HepG2 (cell line): ENCODE data around the gene CD248. TPM values are rescaled to one million over a fixed set of nuclear protein-coding genes. Genes with fewer than 3 reads are reported as not detected.

Source experiments
- ARNT2 ChIP-seq: sonication (generic); formaldehyde crosslinking; IDR thresholded peaks from 2 replicates; pipeline ENCODE4 v1.8.0; 2022; ENCODE audit warnings: mild to moderate bottlenecking, low read depth, missing genetic modification reagents, moderate library complexity
- CREB1 ChIP-seq, 2 experiments: fragments of 450-650 bp in 1 of 2; IDR thresholded peaks; 2 replicates each; pipeline ENCODE4 v1.6.1; 2016 to 2017; ENCODE audit warnings: control low read depth in 1 of 2, mild to moderate bottlenecking in 1 of 2, missing compliant biosample characterization in 1 of 2, missing genetic modification characterization in 1 of 2
- IRF2 ChIP-seq: IDR thresholded peaks from 2 replicates; pipeline ENCODE4 v1.6.1; 2018; ENCODE audit warnings: missing genetic modification reagents, missing compliant biosample characterization
- KLF16 ChIP-seq, 2 experiments: sonication (generic) in 1 of 2; formaldehyde crosslinking in 1 of 2; IDR thresholded peaks; 2 replicates each; pipeline versions ENCODE4 v1.6.1 to v1.8.0; 2016 to 2023; ENCODE audit warnings: missing genetic modification reagents in 2 of 2, missing compliant biosample characterization in 1 of 2
- LCORL ChIP-seq, 2 experiments: fragments of 450-650 bp in 1 of 2; sonication (generic) in 1 of 2; formaldehyde crosslinking in 1 of 2; IDR thresholded peaks; 2 replicates each; pipeline versions ENCODE4 v1.5.0 to v1.6.1; 2017 to 2020; ENCODE audit warnings: antibody characterized with exemption in 1 of 2, missing genetic modification reagents in 1 of 2
- NCOR1 ChIP-seq: fragments of 200-600 bp; sonication (generic); IDR thresholded peaks from 2 replicates; pipeline ENCODE4 v1.7.0; 2017; ENCODE audit warnings: antibody characterized with exemption, low read length, borderline replicate concordance
- ZNF329 ChIP-seq: sonication (generic); formaldehyde crosslinking; IDR thresholded peaks from 2 replicates; pipeline ENCODE4 v1.9.0; 2021; ENCODE audit warnings: low read depth, mild to moderate bottlenecking, missing genetic modification reagents
- polyA plus RNA-seq, 8 experiments: library from polyadenylated mRNA; depleted of rRNA in 3 of 8; stranded (reverse) in 7 of 8; unstranded in 1 of 8; fragments of >200 nt; fragmentation: Illumina TruSeq in 4 of 8; extraction: Trizol in 4 of 8; gene quantifications; 2 replicates each; pipeline versions ENCODE4 v1.2.1 to v1.2.3, GENCODE V29; 2011 to 2016; ENCODE audit warnings: low read depth in 4 of 8, missing spikeins in 1 of 8, mixed read lengths in 1 of 8; ENCODE audit not compliant: insufficient read depth in 1 of 8
- total RNA-seq, 5 experiments: library from RNA; depleted of rRNA; stranded (reverse); fragments of >200 nt; fragmentation: Illumina TruSeq; extraction: Trizol; gene quantifications; 2 replicates each; pipeline ENCODE4 v1.2.3, GENCODE V29; 2016; ENCODE audit warnings: low read depth in 1 of 5
- TF ChIP-seq, protein P1 (sequence below): IDR thresholded peaks from 2 replicates; pipeline ENCODE4 v1.4.0; 2020; ENCODE audit warnings: mild to moderate bottlenecking, missing genetic modification reagents
- TF ChIP-seq, protein P2 (sequence below): sonication (generic); formaldehyde crosslinking; IDR thresholded peaks from 2 replicates; pipeline ENCODE4 v1.4.0; 2020; ENCODE audit warnings: missing genetic modification reagents

The CD248 gene
- total and polyA plus RNA-seq, 2 of the 13 experiments (the other 11 are each of a cell fraction or from before 2014, with no cell fraction given), result 0.25 to 0.35 TPM

DNA sequence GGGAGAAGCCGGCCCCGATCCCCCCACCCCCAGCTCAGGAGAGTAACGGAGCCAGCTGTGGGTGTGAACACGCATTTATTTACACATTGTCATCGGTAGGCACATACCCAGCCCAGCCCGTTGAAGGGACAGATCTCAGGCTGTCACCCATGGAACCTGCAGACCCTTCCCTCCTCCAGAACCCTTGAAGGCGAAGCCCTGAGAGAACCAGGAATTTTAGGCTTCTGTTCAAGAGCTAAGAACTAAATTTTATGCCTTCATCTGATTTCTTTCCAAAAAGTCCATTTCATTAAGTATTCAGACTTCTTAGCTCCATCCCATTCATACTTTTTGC is 28.4 kb upstream of the CD248 start (continued):
- TF ChIP-seq, protein P1, sequence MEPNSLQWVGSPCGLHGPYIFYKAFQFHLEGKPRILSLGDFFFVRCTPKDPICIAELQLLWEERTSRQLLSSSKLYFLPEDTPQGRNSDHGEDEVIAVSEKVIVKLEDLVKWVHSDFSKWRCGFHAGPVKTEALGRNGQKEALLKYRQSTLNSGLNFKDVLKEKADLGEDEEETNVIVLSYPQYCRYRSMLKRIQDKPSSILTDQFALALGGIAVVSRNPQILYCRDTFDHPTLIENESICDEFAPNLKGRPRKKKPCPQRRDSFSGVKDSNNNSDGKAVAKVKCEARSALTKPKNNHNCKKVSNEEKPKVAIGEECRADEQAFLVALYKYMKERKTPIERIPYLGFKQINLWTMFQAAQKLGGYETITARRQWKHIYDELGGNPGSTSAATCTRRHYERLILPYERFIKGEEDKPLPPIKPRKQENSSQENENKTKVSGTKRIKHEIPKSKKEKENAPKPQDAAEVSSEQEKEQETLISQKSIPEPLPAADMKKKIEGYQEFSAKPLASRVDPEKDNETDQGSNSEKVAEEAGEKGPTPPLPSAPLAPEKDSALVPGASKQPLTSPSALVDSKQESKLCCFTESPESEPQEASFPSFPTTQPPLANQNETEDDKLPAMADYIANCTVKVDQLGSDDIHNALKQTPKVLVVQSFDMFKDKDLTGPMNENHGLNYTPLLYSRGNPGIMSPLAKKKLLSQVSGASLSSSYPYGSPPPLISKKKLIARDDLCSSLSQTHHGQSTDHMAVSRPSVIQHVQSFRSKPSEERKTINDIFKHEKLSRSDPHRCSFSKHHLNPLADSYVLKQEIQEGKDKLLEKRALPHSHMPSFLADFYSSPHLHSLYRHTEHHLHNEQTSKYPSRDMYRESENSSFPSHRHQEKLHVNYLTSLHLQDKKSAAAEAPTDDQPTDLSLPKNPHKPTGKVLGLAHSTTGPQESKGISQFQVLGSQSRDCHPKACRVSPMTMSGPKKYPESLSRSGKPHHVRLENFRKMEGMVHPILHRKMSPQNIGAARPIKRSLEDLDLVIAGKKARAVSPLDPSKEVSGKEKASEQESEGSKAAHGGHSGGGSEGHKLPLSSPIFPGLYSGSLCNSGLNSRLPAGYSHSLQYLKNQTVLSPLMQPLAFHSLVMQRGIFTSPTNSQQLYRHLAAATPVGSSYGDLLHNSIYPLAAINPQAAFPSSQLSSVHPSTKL (CRISPR knock-in tag), result no peak
- TF ChIP-seq, protein P2, sequence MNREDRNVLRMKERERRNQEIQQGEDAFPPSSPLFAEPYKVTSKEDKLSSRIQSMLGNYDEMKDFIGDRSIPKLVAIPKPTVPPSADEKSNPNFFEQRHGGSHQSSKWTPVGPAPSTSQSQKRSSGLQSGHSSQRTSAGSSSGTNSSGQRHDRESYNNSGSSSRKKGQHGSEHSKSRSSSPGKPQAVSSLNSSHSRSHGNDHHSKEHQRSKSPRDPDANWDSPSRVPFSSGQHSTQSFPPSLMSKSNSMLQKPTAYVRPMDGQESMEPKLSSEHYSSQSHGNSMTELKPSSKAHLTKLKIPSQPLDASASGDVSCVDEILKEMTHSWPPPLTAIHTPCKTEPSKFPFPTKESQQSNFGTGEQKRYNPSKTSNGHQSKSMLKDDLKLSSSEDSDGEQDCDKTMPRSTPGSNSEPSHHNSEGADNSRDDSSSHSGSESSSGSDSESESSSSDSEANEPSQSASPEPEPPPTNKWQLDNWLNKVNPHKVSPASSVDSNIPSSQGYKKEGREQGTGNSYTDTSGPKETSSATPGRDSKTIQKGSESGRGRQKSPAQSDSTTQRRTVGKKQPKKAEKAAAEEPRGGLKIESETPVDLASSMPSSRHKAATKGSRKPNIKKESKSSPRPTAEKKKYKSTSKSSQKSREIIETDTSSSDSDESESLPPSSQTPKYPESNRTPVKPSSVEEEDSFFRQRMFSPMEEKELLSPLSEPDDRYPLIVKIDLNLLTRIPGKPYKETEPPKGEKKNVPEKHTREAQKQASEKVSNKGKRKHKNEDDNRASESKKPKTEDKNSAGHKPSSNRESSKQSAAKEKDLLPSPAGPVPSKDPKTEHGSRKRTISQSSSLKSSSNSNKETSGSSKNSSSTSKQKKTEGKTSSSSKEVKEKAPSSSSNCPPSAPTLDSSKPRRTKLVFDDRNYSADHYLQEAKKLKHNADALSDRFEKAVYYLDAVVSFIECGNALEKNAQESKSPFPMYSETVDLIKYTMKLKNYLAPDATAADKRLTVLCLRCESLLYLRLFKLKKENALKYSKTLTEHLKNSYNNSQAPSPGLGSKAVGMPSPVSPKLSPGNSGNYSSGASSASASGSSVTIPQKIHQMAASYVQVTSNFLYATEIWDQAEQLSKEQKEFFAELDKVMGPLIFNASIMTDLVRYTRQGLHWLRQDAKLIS, result no peak
- TF ChIP-seq CREB1 (IDR thresholded peaks at IDR 0.05) (no peak), CREB1 (CRISPR knock-in tag; IDR thresholded peaks at IDR 0.05) (0 out of 2 replicates have a peak, but pooled peaks have one; percentile 60), IRF2 (CRISPR knock-in tag) (no peak), ZNF329 (CRISPR knock-in tag) (no peak), ARNT2 (CRISPR knock-in tag) (no peak), KLF16 (CRISPR knock-in tag; IDR thresholded peaks at IDR 0.05) (peak in 1 of 2 experiments; percentile 6; a peak in 1 of 4 replicates), NCOR1 (peak; percentile 12; the same call in 1 of the 2 replicates), LCORL (IDR thresholded peaks at IDR 0.05) (no peak), LCORL (CRISPR knock-in tag; IDR thresholded peaks at IDR 0.05) (0 out of 2 replicates have a peak, but pooled peaks have one; percentile 13)
